IMR-90 (cell line): ENCODE data around the gene SLC4A5. TPM values are rescaled to one million over a fixed set of nuclear protein-coding genes. Genes with fewer than 3 reads are reported as not detected.
A peak's percentile ranks its signal among the peaks of the same experiment; 100 is the strongest.

Experiments used
- ATAC-seq: fragments of 200-7000 bp; cut with Tn5 transposase; 2 replicates; pipeline ENCODE4 v1.9.1; 2020; ENCODE audit warnings: low read depth, mild to moderate bottlenecking, moderate library complexity
- BruUV-seq: library from RNA; stranded (reverse); fragments of 400-500 nt; replicated peaks from 2 replicates; lab custom pipeline; 2021; lab: Mats Ljungman, UMichigan
- CTCF ChIA-PET: fragments of 300-600 bp; formaldehyde crosslinking; extraction: SDS; loops from one replicate; lab custom pipeline; 2021; ENCODE audit warnings: antibody characterized with exemption; lab: Yijun Ruan, JAX
- POLR2A ChIA-PET: fragments of 300-600 bp; sonication (Branson Sonifier 250); formaldehyde crosslinking; loops from one replicate; lab custom pipeline; 2022; ENCODE audit warnings: antibody characterized with exemption; ENCODE audit not compliant: unreplicated experiment; lab: Charles Lee
- DNase-seq: peaks from one replicate; pipeline ENCODE4 v3.0.0; 2013
- H2AFZ ChIP-seq: replicated peaks from 2 replicates; pipeline ENCODE3; 2013; ENCODE audit warnings: low read length, mild to moderate bottlenecking; ENCODE audit not compliant: poor library complexity
- H2AK5ac ChIP-seq: 2 replicates; pipeline ENCODE4 v1.6.1; 2013; ENCODE audit warnings: low read depth, low read length, inconsistent platforms
- H2AK9ac ChIP-seq: replicated peaks from 2 replicates; pipeline ENCODE3; 2013; ENCODE audit warnings: mild to moderate bottlenecking, low read depth, low read length, moderate library complexity; ENCODE audit not compliant: poor library complexity
- H2BK120ac ChIP-seq: 2 replicates; pipeline ENCODE4 v1.6.1; 2013; ENCODE audit warnings: low read depth, low read length, inconsistent platforms
- H2BK15ac ChIP-seq: 3 replicates; pipeline ENCODE4 v1.6.1; 2013; ENCODE audit warnings: low read depth, low read length, inconsistent platforms
- H2BK20ac ChIP-seq: 2 replicates; pipeline ENCODE4 v1.6.1; 2013; ENCODE audit warnings: low read depth, mild to moderate bottlenecking, inconsistent platforms, low read length, moderate library complexity
- H2BK5ac ChIP-seq: 2 replicates; pipeline ENCODE4 v1.6.1; 2013; ENCODE audit warnings: mild to moderate bottlenecking, low read depth, low read length, inconsistent platforms; ENCODE audit not compliant: poor library complexity, severe bottlenecking
- H3K14ac ChIP-seq: replicated peaks from 2 replicates; pipeline ENCODE4 v1.6.1; 2013; ENCODE audit warnings: low read depth, low read length, inconsistent platforms
- H3K18ac ChIP-seq: 2 replicates; pipeline ENCODE4 v1.6.1; 2013; ENCODE audit warnings: low read depth, low read length, control low read depth
- H3K23ac ChIP-seq: 2 replicates; pipeline ENCODE4 v1.6.1; 2013; ENCODE audit warnings: low read depth, low read length, inconsistent platforms
- H3K27ac ChIP-seq: 2 replicates; pipeline ENCODE4 v1.5.1; 2013; ENCODE audit warnings: mild to moderate bottlenecking, control low read depth, low read length; ENCODE audit not compliant: insufficient read depth
- H3K27me3 ChIP-seq: 2 replicates; pipeline ENCODE4 v1.6.1; 2013; ENCODE audit warnings: low read length; ENCODE audit not compliant: control insufficient read depth, insufficient read depth
- H3K36me3 ChIP-seq: 2 replicates; pipeline ENCODE4 v1.6.1; 2013; ENCODE audit warnings: low read length, mixed read lengths; ENCODE audit not compliant: control insufficient read depth, insufficient read depth
- H3K4ac ChIP-seq: 2 replicates; pipeline ENCODE4 v1.6.1; 2013; ENCODE audit warnings: low read depth, low read length, inconsistent platforms
- H3K4me1 ChIP-seq: 2 replicates; pipeline ENCODE4 v1.6.1; 2013; ENCODE audit warnings: low read length, mixed read lengths; ENCODE audit not compliant: control insufficient read depth, insufficient read depth
- H3K4me2 ChIP-seq: 2 replicates; pipeline ENCODE4 v1.6.1; 2013; ENCODE audit warnings: low read depth, mild to moderate bottlenecking, control low read depth, low read length, moderate library complexity
- H3K4me3 ChIP-seq: 2 replicates; pipeline ENCODE4 v1.5.1; 2013; ENCODE audit warnings: low read depth, mild to moderate bottlenecking, control low read depth, low read length, moderate library complexity; ENCODE audit not compliant: insufficient read depth
- H3K56ac ChIP-seq: 2 replicates; pipeline ENCODE4 v1.6.1; 2013; ENCODE audit warnings: low read length, inconsistent platforms; ENCODE audit not compliant: insufficient read depth; ENCODE audit errors: extremely low read depth
- H3K79me1 ChIP-seq, 2 experiments: 2 replicates each; pipeline ENCODE4 v1.6.1; 2013; ENCODE audit warnings: low read length in 2 of 2, inconsistent platforms in 1 of 2, low read depth in 1 of 2
- H3K9ac ChIP-seq: 2 replicates; pipeline ENCODE4 v1.6.1; 2013; ENCODE audit warnings: low read depth, low read length, control low read depth
- H3K9me1 ChIP-seq: 2 replicates; pipeline ENCODE4 v1.6.1; 2013; ENCODE audit warnings: low read length, inconsistent platforms; ENCODE audit not compliant: insufficient read depth
- H3K9me3 ChIP-seq: 2 replicates; pipeline ENCODE4 v1.6.1; 2013; ENCODE audit warnings: low read length; ENCODE audit not compliant: control insufficient read depth, insufficient read depth
- H4K20me1 ChIP-seq: 2 replicates; pipeline ENCODE4 v1.6.1; 2013; ENCODE audit warnings: low read length, inconsistent platforms; ENCODE audit not compliant: insufficient read depth
- H4K5ac ChIP-seq: 2 replicates; pipeline ENCODE4 v1.6.1; 2013; ENCODE audit warnings: mild to moderate bottlenecking, low read depth, low read length, control low read depth
- H4K8ac ChIP-seq, 2 experiments: 2 replicates each; pipeline ENCODE4 v1.6.1; 2013; ENCODE audit warnings: low read depth in 2 of 2, low read length in 2 of 2, control low read depth in 1 of 2, inconsistent platforms in 1 of 2
- H4K91ac ChIP-seq: 2 replicates; pipeline ENCODE4 v1.6.1; 2013; ENCODE audit warnings: low read depth, low read length, inconsistent platforms; ENCODE audit not compliant: insufficient read depth
- CEBPB ChIP-seq: IDR thresholded peaks from 2 replicates; pipeline ENCODE4 v1.6.1; 2012; ENCODE audit warnings: low read depth, low read length, improper control_type of control experiment
- WGBS, 2 experiments: methylation state at CpG; one replicate each; pipeline versions ENCODE4 v1.1.5 to v1.1.7; 2013; ENCODE audit warnings: missing lambda C conversion rate in 2 of 2; ENCODE audit not compliant: insufficient read length in 1 of 2; ENCODE audit errors: extremely low coverage in 2 of 2; 5-methylcytosine and 5-hydroxymethylcytosine counted together
- dilution Hi-C: fragments of 300-500 bp; cut with HindIII; formaldehyde crosslinking; loops from one replicate; pipeline ENCODE4 v1.14.3; 2018; ENCODE audit warnings: low sequenced_read_pairs; ENCODE audit not compliant: unreplicated experiment
- in situ Hi-C: fragments of 300-500 bp; cut with MboI; formaldehyde crosslinking; loops from 3 replicates; pipeline ENCODE4 v1.14.3; 2019; ENCODE audit warnings: low sequenced_read_pairs, inconsistent platforms, mixed read lengths
- intact Hi-C: fragments of 100-400 bp; cut with micrococcal nuclease; formaldehyde crosslinking; loops from 2 replicates; pipeline ENCODE4 v1.10.0; 2022
- polyA plus RNA-seq, 3 experiments: library from polyadenylated mRNA; depleted of rRNA; stranded (reverse); fragments of >200 nt; gene quantifications; 2 replicates each; pipeline ENCODE4 v1.2.3, GENCODE V29; 2012; ENCODE audit warnings: low replicate concordance in 1 of 3
- total RNA-seq: library from RNA; depleted of rRNA; stranded (reverse); fragments of >200 nt; gene quantifications from 2 replicates; pipeline ENCODE4 v1.2.3, GENCODE V29; 2012
- TF ChIP-seq, protein P1 (sequence below): fragments of 150-350 bp; IDR thresholded peaks from 2 replicates; pipeline ENCODE4 v1.6.1; 2017; ENCODE audit warnings: mild to moderate bottlenecking, antibody characterized with exemption, low read length, low read depth

The SLC4A5 gene
- total and polyA plus RNA-seq, 2 of the 4 experiments (the other 2 are of a cell fraction): 0.18 to 0.22 TPM

GRCh38 chr2:74206180-74206688 lies 137.0 kb downstream of the SLC4A5 start:
- peak; percentile 33 for ATAC-seq
- Histone ChIP-seq H2AFZ (no peak overlapping the region), H3K9ac (no peak overlapping the region)

More at GRCh38 chr2:74206180-74206688, 137.0 kb downstream of the SLC4A5 start:
- Histone ChIP-seq H3K27ac (peak overlapping the region; percentile 71; the same call in 1 of the 2 replicates), H3K27me3 (no peaks in the 10 kb centered on the region), H2BK20ac (no peak overlapping the region), H3K4me2 (no peak overlapping the region; the same call in 1 of the 2 replicates), H3K9me3 (no peaks in the 10 kb centered on the region), H4K8ac (0 out of 4 replicates have a peak overlapping the region, but pooled peaks of 1 of the 2 experiments have one; percentile 42), H3K79me1 (peaks cover 23 to 74% of the 10 kb centered on the region in 2 experiments), H2AK9ac (no peak overlapping the region), H3K23ac (no peak overlapping the region), H3K4me1 (peaks cover 9% of the 10 kb centered on the region), H4K91ac (no peak overlapping the region), H3K9me1 (peaks cover 27% of the 10 kb centered on the region), H3K14ac (no peak overlapping the region), H3K36me3 (peaks cover 34% of the 10 kb centered on the region), H2BK5ac (peak overlapping the region; percentile 63), H2BK15ac (no peak overlapping the region), H3K4ac (no peak overlapping the region), H2AK5ac (no peak overlapping the region), H2BK120ac (no peak overlapping the region), H3K18ac (peak overlapping the region; percentile 50), H4K20me1 (peaks cover 81% of the 10 kb centered on the region), H3K4me3 (no peak overlapping the region), H3K56ac (no peak overlapping the region), H4K5ac (no peak overlapping the region; the same call in 1 of the 2 replicates)
- intact Hi-C loops: no loop called here
- DNase-seq: peak; percentile 65
- ChIA-PET POLR2A (no interaction called here), CTCF (interaction anchor here (0.6 kb wide), 1 partner anchor 904 kb away, joined by 9 read pairs; no protein-coding TSS in a partner anchor)
- no TSS peak for BruUV-seq
- TF ChIP-seq CEBPB: peak; percentile 93
- TF ChIP-seq, protein P1, sequence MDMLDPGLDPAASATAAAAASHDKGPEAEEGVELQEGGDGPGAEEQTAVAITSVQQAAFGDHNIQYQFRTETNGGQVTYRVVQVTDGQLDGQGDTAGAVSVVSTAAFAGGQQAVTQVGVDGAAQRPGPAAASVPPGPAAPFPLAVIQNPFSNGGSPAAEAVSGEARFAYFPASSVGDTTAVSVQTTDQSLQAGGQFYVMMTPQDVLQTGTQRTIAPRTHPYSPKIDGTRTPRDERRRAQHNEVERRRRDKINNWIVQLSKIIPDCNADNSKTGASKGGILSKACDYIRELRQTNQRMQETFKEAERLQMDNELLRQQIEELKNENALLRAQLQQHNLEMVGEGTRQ: no peak
- in situ Hi-C loops: no loop called here
- WGBS, 2 experiments: no CpG with 5 or more reads among the region's 6 CpGs
- dilution Hi-C loops: no loop called here
